ENCODE results near the gene TTYH3. TPM values are rescaled to one million over a fixed set of nuclear protein-coding genes. Genes with fewer than 3 reads are reported as not detected.
"Not testable (repeated sequence)": the region's sequence is repeated elsewhere in the genome, so short reads cannot be mapped to it uniquely, and the experiment has no call there.

TTYH3 gene
- total RNA-seq, 1 experiment from 2014 or later = 31.8 TPM

DNA sequence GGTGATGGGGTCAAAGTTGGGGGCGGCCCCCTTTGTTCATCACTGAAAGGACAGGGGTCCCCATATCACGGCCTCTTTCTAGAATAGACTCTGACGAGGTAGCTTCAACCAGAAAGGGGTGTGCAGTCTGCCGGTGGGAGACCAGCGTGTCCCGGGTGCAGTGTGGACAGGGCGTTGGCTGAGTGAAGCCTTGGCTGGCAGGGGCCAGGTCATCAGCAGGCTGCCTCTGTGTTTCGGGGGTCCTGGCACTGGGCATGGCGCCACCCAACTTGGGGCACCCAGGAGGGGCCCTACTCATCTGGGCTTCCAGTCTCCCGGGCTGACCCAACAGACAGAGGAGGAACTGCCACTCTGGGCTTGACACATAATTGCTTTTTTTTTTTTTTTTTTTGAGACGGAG is 52.7 kb downstream of the TTYH3 start:
- no peak for DNase-seq (ENCODE audit: low read depth)

DNA sequence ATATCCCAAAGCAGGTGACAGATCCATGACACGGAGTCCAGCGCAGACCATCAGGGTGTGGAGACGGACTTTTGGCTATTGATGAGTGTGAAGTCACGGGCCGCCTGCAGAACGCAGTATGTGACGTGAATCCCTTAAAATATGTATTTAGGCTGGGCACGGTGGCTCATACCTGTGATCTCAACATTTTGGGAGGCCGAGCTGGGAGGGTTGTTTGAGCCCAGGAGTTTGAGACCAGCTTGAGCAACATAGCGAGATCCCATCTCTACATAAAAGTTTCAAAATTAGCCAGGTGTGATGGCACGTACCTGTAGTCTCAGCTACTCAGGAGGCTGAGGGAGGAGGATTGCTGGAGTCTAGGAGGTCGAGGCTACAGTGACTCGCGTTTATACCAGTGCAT is 54.3 kb downstream of the TTYH3 start:
- no peak for DNase-seq (ENCODE audit: low read depth)

DNA sequence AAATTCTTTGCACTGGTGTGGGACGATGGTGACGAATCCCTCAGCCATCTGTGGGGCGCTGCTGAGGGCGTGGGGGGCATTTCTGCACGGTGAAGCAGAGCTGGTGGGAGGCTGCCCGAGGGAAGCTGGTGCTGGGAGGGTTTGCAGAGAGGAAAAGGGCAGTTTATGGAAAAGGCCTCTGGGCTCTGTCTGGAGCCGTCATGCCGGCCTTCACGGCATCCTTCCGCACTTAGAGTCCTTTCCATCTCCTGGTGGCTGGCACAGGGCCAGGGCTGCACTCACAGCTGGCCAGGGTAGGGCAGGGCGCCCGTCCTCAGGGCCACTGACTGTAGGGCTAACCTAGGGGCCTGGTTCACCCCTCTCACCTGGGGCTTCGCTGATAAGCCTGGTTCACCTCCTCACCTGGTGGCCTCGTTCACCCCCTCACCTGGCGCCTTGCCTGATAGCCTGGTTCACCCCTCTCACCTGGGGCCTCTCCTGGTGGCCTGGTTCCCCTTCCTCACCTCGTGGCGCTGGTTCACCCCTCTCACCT is 55.6 kb downstream of the TTYH3 start:
- DNase-seq (ENCODE audit: low read depth) = peak; percentile 46

DNA sequence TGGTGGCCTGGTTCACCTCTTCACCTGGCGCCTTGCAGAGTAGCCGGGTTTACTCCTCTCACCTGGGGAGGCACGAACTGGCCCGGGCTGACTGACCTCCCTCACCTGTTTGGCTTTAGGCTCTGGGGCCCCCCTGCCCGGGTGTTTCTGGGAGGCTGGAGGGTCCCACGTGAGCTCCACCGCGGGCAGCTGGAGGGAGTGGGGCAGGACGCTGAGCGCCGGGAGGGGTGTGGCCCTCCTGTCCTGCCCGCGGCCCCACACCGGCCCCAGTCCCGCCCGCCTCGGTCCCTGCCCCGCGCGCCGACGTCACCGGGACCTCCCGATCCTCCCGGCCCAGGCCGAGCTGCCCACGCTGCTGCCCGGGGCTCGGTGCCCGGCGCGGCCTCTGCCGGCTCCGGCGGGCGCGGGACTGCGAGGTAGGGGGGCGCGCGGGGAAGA is 56.1 kb downstream of the TTYH3 start, which contains the start of gene AMZ1:
TSS of gene AMZ1 (plus strand) at position 322 of the 438 bp plus-strand sequence. CDS start 12,250 bp downstream, outside the sequence.
- no peak for DNase-seq (ENCODE audit: low read depth)

DNA sequence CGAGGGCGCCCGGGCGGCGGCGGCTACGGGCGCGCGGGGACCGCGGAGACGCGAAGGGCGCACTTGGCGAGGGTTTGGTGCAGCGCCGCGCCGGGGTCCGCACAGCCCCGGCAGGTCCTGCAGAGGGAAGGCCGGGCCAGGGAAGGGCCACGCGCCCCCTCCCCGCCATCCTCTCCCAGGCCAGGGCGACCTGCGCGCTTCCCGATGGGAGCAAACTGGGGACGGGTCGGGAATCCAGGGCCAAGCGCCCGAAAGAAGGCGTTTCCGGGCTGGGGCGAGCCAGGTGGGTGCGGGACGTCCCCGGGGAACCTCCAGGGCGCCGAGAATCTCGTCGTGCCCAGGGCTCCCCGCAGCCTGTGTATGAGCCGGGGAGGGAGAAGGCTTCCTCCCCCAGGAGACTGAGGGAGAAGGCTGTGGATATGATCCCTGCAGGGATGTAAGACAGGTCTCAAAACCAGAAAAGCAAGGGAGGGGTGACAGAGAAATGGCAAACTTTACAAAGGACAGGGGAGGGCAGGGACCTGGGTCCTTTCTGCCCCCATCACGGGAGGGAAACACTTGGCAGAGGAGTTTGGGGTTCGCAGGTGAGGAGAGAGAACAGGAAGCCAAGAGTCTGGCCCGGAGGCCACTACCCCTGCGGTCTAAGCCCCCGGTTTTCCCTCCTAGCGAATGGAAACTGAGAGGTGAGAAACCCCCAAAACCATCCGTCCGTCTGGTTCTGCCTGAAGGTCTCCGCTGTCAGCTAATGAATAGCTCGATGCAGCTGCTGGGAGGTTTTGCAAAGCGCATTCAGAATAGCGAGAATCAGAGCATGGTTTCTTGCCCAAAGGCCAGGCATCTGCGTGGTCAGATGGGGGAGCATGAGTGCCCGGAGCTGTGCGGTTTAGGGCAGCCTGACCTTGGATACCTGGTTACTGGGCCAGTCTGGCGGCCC is 56.9 kb downstream of the TTYH3 start:
- DNase-seq (ENCODE audit: low read depth) = no peak

DNA sequence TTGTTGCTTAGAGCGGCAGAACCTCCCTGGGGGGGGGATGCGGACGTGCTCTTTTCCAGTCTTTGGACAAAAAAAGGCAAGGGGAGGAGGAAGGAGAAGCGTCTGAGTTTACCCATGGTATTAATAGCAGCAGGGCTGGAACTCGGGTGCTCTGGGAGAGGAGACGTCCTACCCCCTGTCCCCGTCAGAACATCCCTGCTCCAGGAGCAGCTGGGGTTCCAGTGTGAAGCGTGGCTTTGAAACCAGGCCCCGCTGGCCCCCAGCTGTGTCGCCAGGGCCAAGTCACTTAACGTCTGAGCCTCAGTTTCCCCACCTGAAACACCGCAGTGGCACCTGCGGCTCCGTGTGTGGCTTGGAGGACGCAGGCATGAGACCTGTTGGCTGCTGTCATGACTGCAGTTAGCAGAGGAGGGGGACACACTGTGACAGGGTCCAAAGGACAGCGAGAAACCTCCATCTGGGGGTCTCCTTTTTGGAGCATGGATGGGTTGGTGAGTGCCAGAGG is 57.6 kb downstream of the TTYH3 start:
- DNase-seq (ENCODE audit: low read depth) = no peak

DNA sequence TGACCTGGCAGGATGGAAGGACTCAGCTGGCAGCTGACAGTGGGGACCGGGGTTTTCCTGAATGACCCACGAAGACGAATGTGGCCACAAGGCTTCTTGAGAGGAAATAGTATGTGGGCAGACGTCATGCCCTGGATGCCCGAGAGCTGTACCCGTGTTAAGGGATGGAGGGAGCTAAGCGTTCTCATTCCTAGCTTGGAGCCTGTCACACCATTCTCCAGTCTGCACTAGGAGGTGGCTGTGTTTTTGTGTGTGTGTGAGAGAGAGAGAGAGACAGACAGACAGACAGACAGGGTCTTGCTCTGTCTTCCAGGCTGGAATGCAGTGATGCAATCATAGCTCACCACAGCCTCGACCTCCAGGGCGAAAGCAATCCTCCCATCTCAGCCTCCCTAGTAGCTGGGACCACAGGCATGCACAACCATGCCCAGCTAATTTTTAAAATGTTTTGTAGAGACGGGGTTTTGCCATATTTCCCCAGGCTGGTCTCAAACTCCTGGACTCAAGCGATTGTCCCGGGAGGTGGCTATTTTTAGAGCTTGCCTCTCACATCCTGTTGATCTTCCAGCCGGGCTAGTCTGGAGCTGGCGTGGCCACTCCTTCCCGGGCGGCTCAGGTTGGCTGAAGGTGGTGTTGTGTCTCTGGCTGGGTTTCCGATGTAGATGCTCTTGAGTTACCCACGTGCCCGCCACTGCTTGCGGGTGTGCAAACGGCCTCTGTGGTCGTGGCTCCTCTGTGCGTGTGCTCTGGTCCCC is 58.3 kb downstream of the TTYH3 start:
- peak; percentile 31 for DNase-seq (ENCODE audit: low read depth)

DNA sequence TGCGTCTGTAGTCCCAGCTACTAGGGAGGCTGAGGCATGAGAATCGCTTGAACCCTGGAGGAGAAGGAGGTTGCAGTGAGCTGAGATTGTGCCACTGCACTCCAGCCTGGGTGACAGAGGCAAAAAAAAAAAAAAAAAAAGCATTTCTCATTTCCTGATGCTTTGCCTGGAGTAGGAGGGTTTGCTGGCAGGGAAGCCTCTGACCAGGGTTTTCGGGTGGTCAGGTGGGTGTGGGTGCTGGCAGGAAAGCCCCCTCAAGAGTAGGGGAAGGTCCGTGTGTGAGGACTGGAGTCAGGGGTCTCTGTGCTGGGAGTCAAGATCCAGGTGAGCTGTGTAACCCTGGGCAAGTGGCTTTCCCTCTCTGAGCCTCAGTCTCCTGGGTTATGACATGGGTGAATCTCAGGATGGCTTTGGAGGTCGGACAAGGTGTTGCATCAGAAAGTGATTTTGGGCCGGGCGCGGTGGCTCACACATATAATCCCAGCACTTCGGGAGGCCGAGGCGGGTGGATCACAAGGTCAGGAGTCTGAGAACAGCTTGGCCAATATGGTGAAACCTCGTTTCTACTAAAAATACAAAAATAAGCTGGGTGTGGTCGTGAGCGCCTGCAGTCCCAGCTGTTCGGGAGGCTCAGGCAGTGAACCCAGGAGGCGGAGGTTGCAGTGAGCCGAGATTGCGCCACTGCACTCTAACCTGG is 59.4 kb downstream of the TTYH3 start:
- peak; percentile 43 for DNase-seq (ENCODE audit: low read depth)

DNA sequence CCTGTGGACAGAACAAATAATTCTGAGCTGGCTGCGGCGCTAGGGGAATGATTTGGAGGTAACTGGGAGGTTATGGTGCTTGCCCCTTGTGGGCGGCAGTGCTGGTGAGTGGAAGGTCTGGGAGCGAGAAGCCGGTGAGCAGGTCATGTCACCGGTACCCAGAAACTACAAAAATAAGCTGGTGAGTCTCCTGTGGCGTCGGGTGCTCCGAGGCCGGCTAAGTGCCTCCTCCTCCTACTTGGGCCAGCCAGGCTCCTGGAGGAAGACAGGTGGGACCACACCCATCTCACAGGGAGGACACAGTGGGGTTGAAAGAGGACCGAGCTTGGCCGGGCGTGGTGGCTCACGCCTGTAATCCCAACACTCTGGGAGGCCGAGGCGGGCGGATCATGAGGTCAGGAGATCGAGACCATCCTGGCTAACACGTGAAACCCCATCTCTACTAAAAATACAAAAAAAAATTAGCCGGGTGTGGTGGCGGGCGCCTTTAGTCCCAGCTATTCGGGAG is 60.2 kb downstream of the TTYH3 start:
- not testable (repeated sequence) for DNase-seq (ENCODE audit: low read depth)

DNA sequence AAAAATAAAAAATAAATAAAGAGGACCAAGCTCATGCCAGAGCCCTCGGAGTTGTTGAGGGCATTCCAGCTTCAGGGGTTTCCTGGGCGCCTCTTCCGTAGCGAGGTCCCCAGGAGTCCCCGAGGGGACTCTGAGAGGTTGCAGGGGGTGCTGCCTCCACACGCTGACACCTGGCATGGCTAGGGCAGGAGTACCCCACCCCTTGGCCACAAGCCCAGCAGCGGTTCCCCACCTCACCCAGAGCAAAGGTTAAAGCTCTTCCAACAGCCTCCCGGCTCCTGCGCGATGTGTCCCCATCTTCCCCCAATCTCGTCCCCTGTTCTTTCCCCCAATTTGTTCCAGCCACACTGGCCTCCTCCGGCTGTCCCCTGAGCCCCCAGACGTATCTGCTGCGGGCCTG is 60.8 kb downstream of the TTYH3 start:
- DNase-seq (ENCODE audit: low read depth) = no peak

DNA sequence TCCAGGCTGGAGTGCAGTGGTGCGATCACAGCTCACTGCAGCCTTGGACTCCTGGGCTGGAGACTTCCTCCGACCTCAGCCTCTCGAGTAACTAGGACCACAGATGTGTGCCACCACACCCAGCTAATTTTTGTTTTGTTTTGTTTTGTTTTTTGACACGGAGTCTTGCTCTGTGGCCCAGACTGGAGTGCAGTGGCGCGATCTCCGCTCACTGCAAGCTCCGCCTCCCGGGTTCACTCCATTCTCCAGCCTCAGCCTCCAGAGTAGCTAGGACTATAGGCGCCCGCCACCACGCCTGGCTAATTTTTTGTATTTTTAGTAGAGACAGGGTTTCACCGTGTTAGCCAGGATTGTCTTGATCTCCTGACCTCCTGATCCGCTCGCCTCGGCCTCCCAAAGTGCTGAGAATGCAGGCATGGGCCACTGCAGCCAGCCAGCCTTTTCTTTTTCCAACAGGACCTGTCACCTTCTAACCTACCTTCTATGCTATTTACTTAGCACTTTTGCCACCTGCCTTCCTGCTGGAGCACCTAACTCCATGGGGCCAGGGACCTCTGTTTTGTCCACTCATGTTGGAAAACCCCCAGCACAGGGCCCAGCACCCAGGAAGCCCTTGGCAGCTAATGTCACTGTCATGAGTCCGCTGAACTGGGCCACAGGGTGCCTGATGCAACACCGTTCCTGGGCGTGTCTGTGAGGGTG is 61.8 kb downstream of the TTYH3 start:
- not testable (repeated sequence) for DNase-seq (ENCODE audit: low read depth)

DNA sequence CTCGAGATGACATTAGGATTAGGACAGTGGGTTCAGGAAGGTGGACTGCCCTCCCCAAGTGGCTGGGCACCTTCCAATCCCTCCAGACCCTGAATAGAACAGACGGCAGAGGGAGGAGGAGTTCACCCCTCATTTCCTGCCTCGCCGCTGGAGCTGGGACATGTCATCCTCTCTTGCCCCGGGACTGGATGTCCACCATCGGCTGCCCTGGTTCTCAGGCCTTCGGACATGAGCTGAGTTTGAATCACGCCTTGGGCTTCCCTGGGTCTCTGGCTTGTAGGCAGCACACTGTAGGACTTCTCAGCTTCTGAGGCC is 62.3 kb downstream of the TTYH3 start:
- not testable (repeated sequence) for DNase-seq (ENCODE audit: low read depth)

DNA sequence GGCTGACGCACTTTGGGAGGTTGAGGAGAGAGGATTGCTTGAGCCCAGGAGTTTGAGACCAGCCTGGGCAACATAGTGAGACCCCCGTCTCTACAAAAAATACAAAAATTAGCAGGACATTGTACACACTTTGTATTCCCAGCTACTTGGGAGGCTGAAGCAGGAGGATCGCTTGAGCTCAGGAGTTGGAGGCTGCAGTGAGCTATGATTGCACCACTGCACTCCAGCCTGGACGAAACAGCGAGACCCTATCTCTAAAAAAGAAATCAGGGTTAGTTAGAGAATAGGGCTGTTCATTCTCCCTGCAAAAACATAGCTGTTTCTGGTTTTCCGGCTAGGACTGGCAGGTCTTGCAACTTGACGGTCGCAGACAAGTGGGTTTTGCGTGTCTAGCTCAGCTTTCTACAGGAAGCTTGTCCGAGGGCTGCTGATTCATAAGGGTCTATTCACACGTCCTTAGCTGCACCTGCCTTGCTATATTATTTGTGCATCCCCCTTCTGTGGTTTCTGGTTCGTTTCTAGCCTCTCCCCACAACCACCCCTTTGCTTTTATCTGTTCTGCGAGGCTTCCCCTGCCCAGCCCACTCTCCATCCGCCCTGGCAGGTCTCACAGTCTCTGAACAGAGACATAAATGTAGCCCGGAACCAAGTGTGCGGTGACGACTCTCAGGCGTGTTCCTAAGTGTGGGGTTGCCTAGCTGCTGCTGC is 66.9 kb downstream of the TTYH3 start:
- DNase-seq (ENCODE audit: low read depth) = no peak

DNA sequence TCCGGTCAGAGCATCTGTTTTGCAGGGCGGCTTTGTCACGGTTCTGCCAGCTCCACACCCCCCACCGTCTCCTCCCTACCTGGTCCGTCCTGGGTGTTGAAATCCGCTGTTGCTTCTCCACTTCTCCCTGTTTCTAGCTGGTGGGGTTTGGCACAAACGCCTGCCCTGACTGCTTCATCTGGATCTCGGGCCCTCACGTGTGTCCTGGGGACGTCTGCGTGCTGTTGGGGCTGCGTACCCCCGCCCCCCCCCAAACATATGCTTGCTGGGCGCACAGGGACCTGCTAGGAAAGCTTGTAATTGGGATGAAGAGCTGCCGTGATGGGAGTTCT is 67.5 kb downstream of the TTYH3 start:
- no peak for DNase-seq (ENCODE audit: low read depth)

DNA sequence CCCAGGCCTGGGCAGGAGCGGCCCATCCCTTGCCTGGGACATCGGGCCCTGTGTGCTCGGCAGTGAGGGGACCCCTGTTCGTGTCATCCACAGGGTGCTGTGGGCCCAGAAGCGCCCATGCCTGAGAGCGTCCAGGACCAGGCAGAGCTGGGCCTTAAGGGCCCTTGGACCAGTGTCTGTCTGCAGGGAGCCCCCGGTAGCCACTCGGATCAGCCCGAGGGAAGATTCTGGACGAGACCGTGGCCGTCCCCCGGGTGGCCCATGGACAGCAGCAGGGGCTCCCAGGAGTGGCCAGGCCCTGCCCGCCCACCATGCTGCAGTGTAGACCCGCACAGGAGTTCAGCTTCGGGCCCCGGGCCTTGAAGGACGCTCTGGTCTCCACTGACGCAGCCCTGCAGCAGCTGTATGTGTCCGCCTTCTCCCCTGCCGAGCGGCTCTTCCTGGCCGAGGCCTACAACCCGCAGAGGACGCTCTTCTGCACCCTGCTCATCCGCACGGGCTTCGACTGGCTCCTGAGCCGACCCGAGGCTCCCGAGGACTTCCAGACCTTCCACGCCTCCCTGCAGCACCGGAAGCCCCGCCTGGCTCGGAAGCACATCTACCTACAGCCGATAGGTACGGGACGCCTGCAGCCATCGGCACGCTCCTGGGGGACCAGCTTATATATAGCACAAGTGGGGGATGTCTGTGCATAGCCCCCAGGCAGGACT is 68.5 kb downstream of the TTYH3 start:
- DNase-seq (ENCODE audit: low read depth) = no peak

DNA sequence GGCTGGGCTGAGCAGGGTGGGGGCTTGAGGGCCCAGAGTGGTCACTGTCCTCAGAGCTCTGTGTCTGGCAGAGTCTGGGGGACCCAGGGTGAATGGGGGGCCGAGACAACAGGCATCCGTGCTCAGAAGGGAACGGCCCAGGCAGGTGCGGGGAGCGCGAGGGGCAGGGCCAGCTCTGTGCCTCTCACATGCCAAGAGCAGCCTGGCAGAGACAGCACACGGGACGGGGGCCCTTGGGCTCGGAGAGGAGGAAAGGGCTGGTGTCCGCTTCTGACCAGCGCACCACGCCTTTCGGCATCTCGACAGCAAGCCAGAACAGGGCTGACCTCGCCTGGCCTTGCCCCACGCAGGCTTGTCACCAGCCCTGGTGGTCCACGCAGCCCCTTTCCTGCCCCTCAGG is 69.6 kb downstream of the TTYH3 start:
- DNase-seq (ENCODE audit: low read depth) = no peak

DNA sequence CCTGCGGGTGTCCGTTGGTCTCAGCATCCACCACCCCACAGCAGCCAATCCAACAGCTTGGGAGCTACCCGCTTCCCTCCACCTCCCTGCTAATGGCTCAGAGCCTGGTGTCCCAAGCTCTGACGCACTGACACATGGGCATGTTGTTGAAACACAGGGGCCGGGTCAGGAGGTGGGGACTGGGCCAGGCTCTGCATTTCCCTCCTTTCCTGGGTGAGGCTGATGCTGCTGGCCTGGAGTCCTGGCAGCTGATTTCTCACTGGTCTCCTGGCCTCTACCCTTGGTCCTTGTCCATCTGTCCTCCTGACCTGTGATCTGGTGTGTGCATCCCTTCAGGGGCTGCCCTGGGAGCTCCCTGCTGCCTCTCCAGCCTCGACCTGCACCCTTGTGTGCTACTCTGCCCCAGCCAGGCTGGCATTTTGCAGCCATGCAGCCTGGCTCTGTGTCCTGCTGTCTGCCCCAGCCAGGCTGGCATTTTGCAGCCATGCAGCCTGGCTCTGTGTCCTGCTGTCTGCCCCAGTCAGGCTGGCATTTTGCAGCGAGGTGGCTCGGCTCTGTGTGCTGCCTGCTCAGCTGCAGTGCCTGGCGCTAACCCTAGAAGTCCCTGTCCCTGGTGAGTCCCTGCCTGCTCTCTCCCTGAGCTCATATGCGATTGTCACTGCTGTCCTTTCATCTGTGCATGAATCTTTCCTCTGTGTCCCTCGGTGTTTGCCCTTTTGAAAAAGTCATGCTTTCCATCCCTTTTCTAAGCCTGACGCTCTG is 70.2 kb downstream of the TTYH3 start:
- peak; percentile 55 for DNase-seq (ENCODE audit: low read depth)

DNA sequence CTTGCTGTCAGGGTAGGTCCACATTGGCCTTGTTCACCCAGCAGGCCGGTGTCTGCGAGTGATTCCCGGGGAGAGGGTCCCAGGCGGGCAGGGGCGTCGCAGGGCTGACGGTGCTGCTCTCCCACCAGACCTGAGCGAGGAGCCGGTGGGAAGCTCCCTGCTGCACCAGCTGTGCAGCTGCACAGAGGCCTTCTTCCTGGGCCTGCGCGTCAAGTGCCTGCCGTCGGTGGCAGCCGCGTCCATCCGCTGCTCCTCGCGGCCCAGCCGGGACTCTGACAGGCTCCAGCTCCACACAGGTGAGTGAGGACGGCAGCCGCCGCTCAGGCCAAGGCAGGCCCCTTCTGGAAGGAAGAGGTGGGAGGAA is 70.8 kb downstream of the TTYH3 start:
- DNase-seq (ENCODE audit: low read depth) = no peak
